Measurements from ENCODE around the gene SPATA21. TPM values are rescaled to one million over a fixed set of nuclear protein-coding genes. Genes with fewer than 3 reads are reported as not detected.
A peak's percentile ranks its signal among the peaks of the same experiment; 100 is the strongest.

SPATA21 gene
- total RNA-seq, 1 donor from 2014 or later: not detected

- peak overlapping the region; percentile 6 for H3K4me2 ChIP-seq (ENCODE audit: low read length)
- H3K9ac ChIP-seq (ENCODE audit: low read length): no peak overlapping the region
- H3K4me3 Mint-ChIP-seq (ENCODE audit: unreplicated experiment): peak overlapping the region; percentile 93
- peaks cover 50% of the 10 kb centered on the region for H4K20me1 ChIP-seq (ENCODE audit: insufficient read depth, low read length)
- H3K4me1 Mint-ChIP-seq (ENCODE audit: low read depth, unreplicated experiment): peaks cover 19% of the 10 kb centered on the region
- H3K27ac ChIP-seq (ENCODE audit: low read depth, low read length): no peak overlapping the region
- H3K27me3 ChIP-seq (ENCODE audit: insufficient read depth, low read length): no peaks in the 10 kb centered on the region
- H3K36me3 ChIP-seq (ENCODE audit: insufficient read depth, low read length): no peaks in the 10 kb centered on the region
- H3K79me2 ChIP-seq (ENCODE audit: insufficient read depth, low read length): peaks cover 73% of the 10 kb centered on the region
- DNase-seq (ENCODE audit: low read depth) (no peak), FAIRE-seq (no peak)
- H3K36me3 Mint-ChIP-seq (ENCODE audit: low read depth, unreplicated experiment): no peaks in the 10 kb centered on the region
- no peaks in the 10 kb centered on the region for H3K9me3 ChIP-seq (ENCODE audit: insufficient read depth, low read depth, low read length)
- TF ChIP-seq EZH2 (IDR thresholded peaks at IDR 0.05; ENCODE audit: insufficient read depth, low read length) (no peak), CTCF (IDR thresholded peaks at IDR 0.05; ENCODE audit: insufficient read depth, low read depth, low read length) (no peak)
- no peak overlapping the region for H2AFZ ChIP-seq (ENCODE audit: low read depth, low read length)
- H3K9me3 Mint-ChIP-seq (ENCODE audit: unreplicated experiment): no peaks in the 10 kb centered on the region
- H3K27me3 Mint-ChIP-seq (ENCODE audit: low read depth, unreplicated experiment): no peaks in the 10 kb centered on the region
- H3K27ac Mint-ChIP-seq (ENCODE audit: unreplicated experiment): peak overlapping the region; percentile 88
- H3K4me1 ChIP-seq (ENCODE audit: insufficient read depth, low read length): peaks cover 22% of the 10 kb centered on the region
- no peak overlapping the region for H3K4me3 ChIP-seq (ENCODE audit: insufficient read depth, low read depth, low read length)
These were observed 87.3 kb downstream of the SPATA21 start for GRCh38 chr1:16349847-16350406.

Other genes starting within 250 kb of the SPATA21 start
- 5.7 and 7.4 TPM in 2 replicates for gene ARHGEF19, start 224.8 kb downstream of the SPATA21 start, total RNA-seq
- gene CPLANE2, start 200.2 kb downstream of the SPATA21 start, total RNA-seq: 8.2 and 8.6 TPM in 2 replicates
- 25.6 and 27.9 TPM in 2 replicates for gene FBXO42, start 84.9 kb downstream of the SPATA21 start, total RNA-seq
- 152 and 165 TPM in 2 replicates for gene SZRD1, start 70.2 kb downstream of the SPATA21 start, total RNA-seq
- gene NECAP2, start 3.3 kb upstream of the SPATA21 start, total RNA-seq: 78.2 and 80.9 TPM in 2 replicates
- 1,356 and 1,553 TPM in 2 replicates for gene RNU1-1, start 76.9 kb upstream of the SPATA21 start, total RNA-seq
- 21.6 and 23.1 TPM in 2 replicates for gene NBPF1, start 176.1 kb upstream of the SPATA21 start, total RNA-seq
- gene RNU1-3, start 229.5 kb upstream of the SPATA21 start, total RNA-seq: 1,356 and 1,553 TPM in 2 replicates